Fibroblast of the aortic adventitia (primary cell): Measurements from ENCODE around the gene SLC6A2. TPM values are rescaled to one million over a fixed set of nuclear protein-coding genes. Genes with fewer than 3 reads are reported as not detected.

Experiments used
- DNase-seq: peaks from one replicate; pipeline ENCODE4 v3.0.0-alpha.2; 2010; ENCODE audit warnings: low read depth
- H3K4me3 ChIP-seq: 2 replicates; pipeline ENCODE4 v1.5.1; 2011; ENCODE audit warnings: low read depth, mild to moderate bottlenecking, control low read depth, low read length, moderate library complexity
- total RNA-seq: library from RNA; depleted of rRNA; stranded (reverse); fragments of >200 nt; gene quantifications from 2 replicates; pipeline ENCODE4 v1.2.3, GENCODE V29; 2012; ENCODE audit warnings: low replicate concordance
- TF ChIP-seq, protein P1 (sequence below): IDR thresholded peaks from 2 replicates; pipeline ENCODE4 v1.5.1; 2011; ENCODE audit warnings: mild to moderate bottlenecking, low read length, control low read depth, inconsistent platforms; ENCODE audit not compliant: insufficient read depth

The SLC6A2 gene
- total RNA-seq, 1 donor: not detected

DNA sequence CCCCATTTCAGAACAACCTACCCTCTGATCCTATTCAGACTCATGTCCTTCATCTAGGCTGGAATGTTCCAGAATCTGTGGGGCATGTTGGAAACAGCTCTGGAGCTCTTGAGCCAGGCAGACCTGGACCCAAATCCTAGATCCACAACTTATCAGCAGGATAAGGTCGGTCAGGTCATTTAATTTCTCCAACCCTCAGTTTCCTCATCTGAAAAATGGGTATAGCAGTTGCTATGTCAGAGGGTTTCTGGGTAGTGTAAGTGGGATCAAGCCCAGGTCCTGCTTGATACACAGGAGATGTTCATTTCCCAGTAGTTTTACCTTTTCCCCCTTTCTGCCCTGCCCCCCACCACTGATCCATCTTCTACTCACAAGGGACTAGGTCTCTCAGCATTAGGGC lies 12.0 kb downstream of the SLC6A2 start:
- TF ChIP-seq, protein P1, sequence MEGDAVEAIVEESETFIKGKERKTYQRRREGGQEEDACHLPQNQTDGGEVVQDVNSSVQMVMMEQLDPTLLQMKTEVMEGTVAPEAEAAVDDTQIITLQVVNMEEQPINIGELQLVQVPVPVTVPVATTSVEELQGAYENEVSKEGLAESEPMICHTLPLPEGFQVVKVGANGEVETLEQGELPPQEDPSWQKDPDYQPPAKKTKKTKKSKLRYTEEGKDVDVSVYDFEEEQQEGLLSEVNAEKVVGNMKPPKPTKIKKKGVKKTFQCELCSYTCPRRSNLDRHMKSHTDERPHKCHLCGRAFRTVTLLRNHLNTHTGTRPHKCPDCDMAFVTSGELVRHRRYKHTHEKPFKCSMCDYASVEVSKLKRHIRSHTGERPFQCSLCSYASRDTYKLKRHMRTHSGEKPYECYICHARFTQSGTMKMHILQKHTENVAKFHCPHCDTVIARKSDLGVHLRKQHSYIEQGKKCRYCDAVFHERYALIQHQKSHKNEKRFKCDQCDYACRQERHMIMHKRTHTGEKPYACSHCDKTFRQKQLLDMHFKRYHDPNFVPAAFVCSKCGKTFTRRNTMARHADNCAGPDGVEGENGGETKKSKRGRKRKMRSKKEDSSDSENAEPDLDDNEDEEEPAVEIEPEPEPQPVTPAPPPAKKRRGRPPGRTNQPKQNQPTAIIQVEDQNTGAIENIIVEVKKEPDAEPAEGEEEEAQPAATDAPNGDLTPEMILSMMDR: no peak
- H3K4me3 ChIP-seq: no peak overlapping the region

GRCh38 chr16:55668340-55669281 lies 12.8 kb downstream of the SLC6A2 start:
- no peak for DNase-seq
- TF ChIP-seq, protein P1: no peak
- no peak overlapping the region for H3K4me3 ChIP-seq

More for the DNA sequence above, 12.0 kb downstream of the SLC6A2 start:
- no peak for DNase-seq

GRCh38 chr16:55671206-55671973 lies 15.6 kb downstream of the SLC6A2 start:
- H3K4me3 ChIP-seq: no peak overlapping the region
- TF ChIP-seq, protein P1: no peak
- DNase-seq: no peak

- no peak for DNase-seq
- no peak overlapping the region for H3K4me3 ChIP-seq
- TF ChIP-seq, protein P1: no peak
Observed at GRCh38 chr16:55671974-55672280, 16.1 kb downstream of the SLC6A2 start.

DNA sequence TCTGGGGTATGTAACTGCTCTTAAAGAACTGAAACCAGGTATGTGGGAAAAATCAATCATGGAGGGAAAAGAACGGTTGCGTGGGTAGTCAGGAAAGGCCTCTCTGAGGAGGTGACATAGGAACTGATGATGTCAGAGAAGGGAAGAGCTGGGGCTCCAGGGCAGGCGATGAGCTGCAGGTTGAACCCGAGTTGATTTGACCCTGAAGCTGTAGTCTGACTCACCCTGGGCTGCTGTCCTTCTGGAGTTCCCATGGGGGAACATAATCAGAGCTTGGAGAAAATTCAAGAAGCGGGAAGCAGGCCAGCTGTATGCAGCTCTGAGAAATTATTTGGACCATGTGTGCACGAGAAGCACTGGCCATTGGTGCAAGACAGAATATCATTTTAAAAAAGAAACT lies 16.7 kb downstream of the SLC6A2 start:
- DNase-seq: peak; percentile 74
- TF ChIP-seq, protein P1: no peak

GRCh38 chr16:55678161-55678821 lies 22.5 kb downstream of the SLC6A2 start:
- DNase-seq: no peak
- H3K4me3 ChIP-seq: no peak overlapping the region
- TF ChIP-seq, protein P1: no peak

More for the DNA sequence above, 16.7 kb downstream of the SLC6A2 start:
- H3K4me3 ChIP-seq: no peak overlapping the region
